ENCODE data around the gene CUL5.
A peak's percentile ranks its signal among the peaks of the same experiment; 100 is the strongest.

CUL5 gene

DNA sequence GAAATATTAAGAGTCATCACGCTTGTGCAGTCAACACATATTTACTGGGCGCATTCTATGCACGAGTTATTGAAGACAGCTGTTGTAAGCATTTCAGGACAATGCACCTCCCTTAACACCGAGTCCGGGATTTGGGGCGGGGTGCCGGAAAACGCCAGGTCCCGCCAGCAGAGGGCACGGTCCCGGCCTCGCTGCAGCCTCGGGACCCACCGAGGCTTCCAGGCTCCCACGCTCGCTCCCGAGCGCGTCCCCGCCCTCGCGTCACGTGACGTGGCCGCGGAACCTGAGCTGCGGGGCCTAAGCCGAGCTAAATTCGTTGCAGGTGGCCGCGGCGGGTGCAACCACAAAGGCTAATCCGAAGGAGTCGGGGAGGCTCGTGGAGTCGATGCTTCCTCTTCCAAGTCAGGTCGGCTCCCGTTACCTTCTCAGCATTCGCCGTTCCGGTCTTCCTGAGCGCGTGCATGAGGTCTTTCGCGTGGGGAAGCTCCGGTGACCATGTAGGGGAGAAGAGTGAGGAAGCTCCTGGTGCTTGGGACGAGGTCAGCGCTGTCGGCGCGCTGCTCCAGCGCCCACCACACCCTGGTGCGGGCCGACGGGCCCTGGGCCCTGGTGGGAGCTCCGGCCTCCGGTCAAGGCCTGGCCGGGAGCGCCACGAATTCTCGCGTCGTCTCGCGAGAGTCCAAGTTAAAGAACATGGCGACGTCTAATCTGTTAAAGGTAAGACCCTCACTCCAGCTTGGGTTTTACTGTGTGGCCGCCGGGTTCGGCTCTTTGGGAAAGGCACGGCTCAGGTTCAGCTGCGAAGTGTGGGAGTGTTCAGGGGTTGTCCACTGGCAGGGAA lies at the start of gene CUL5:
TSS of gene CUL5 (plus strand) at position 243 of the 841 bp plus-strand sequence. CDS start at position 694, 451 bp downstream.
- peak; percentile 95 for DNase-seq (ENCODE audit: low spot score)

DNA sequence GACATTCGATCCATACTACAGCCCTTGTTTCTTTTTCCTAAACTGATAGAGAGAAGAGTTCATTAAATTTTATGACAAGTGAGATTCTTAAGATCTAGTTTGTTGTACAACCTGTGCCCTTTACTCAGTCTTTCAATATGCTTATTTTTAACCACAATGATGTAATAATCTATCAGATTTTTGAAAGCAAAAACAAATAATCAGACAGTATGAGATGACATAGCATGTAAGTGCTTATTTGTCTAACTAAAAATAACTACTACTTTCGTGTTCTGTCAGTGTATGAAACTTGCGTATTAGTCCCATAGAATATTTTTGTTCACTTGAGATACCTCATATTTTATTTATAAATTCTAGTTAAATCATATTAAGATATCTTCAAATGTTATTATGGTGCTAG lies 47.2 kb upstream of the CUL5 start:
- DNase-seq (ENCODE audit: low spot score) = no peak

- DNase-seq (ENCODE audit: low spot score) = no peak
Observed at GRCh38 chr11:107962181-107962580, 46.5 kb upstream of the CUL5 start.

- no peak for DNase-seq (ENCODE audit: low spot score)
Observed at GRCh38 chr11:107963091-107963490, 45.6 kb upstream of the CUL5 start.

DNA sequence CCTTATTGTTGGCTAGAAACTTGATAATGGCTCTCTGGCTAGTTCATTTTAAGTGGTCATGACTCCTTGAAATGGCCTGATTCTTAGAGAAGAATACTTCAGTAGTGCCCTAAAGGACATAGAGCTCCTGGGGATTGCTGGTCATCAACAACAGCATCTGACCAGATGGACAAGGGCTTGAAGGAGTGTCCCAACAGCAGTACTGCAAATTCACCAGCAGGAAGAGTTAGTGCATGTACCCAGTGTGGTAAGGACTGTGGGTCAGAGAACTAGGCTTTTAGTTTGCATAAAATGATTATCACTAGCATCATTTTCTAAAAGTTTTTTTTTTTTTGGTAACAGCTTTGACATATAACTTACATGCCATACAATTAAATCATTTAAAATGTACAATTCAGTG lies 39.5 kb upstream of the CUL5 start:
- DNase-seq (ENCODE audit: low spot score) = no peak

DNA sequence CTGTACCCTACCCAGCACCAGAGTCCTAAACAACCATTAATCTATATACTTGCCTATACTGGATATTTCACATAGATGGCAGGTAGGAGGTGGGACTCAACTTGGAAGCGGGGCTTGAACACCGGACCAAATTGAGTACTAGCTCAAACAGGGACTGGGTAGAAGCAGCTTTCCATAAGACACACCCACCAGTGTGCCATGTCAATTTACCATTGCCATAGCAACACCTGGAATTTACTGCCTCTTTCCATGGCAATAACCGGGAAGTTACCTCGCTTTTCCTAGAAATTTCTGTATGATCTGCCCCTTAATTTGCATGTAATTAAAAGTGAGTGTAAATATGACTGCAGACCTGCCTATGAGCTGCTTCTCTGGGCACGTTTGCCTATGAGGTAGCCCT lies 38.6 kb upstream of the CUL5 start:
- no peak for DNase-seq (ENCODE audit: low spot score)

GRCh38 chr11:107973641-107974040 lies 35.1 kb upstream of the CUL5 start:
- DNase-seq (ENCODE audit: low spot score) = no peak

- no peak for DNase-seq (ENCODE audit: low spot score)
Observed at GRCh38 chr11:107988397-107989158, 20.1 kb upstream of the CUL5 start.

DNA sequence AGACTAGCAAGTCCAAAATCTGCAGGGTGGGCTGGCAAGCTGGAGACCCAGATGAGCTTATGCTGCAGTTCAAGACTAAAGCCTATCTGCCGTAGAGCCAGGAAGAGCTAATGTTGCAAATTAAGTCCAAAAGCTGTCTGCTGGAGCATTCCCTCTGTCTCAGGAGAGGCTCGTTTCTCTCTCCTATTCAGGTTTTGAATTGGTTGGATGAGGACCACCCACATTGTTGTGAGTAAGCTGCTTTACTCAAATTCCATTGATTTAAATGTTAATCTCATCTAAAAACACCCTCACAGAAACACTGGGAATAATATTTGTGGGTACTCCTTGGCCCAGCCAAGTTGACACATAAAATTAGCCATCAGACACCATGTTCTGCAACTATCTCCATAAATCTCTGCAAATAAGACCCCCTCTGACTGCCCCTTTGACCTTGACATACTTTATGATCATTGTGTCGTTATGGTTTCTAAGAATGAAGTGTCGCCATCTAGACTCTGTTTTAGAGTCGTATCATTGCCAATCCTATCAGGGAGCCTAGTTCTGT lies 16.8 kb upstream of the CUL5 start:
- DNase-seq (ENCODE audit: low spot score) = no peak

GRCh38 chr11:107996006-107996776 lies 12.5 kb upstream of the CUL5 start:
- DNase-seq (ENCODE audit: low spot score) = no peak

GRCh38 chr11:107998761-107999160 lies 9.9 kb upstream of the CUL5 start:
- no peak for DNase-seq (ENCODE audit: low spot score)

DNA sequence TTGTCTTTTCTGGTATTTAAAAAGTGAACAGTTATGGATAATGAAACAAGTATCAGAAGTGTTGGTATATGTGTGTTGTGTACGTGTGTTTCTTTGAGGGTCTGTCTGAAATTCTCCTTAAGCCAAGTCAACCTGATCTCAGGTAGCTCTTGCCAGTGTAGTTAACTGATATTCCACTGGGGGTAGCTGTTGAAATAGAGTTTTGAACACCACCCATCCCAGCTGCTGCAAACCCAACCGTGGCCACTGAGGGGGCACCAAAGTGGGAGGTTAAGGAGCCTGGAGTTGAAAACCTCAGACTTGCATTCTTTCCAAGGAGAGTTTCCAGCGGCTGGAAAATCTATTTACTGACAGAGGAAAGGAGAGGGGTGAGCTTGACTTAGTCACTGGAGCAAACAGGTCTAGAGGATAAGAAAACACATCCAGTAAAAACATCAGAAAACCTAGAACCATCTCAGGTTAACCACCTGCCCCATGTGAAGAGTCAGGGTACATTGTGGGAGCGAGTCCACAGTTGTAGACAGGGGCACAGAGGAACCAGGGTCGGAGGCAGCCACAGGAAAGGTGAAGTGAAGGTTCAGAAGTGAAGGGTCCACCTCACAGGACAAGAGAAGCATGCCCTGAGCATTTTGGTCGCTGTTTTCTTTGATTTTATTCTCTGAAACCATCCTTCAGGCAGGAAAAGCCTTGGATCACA lies 8.8 kb upstream of the CUL5 start:
- DNase-seq (ENCODE audit: low spot score) = peak; percentile 44

DNA sequence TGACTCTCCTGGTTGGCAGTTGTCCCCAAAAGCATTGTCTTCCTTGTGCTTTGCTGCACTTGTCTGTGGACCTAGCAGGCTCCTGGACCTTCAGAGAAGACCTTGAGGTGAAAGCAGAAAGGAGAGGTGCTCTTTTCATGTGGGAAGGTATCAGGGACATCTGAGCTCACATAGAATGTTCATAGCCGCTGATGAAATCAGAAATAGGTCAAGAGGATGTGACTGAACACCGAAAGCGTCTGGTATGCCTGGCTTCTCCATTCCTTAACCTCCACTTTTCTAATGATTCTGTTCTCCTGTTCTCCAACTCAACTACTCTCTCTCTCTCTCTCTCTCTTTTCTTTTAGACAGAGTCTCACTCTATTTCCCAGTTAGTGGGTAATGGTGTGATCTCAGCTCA lies 6.2 kb upstream of the CUL5 start:
- no peak for DNase-seq (ENCODE audit: low spot score)

DNA sequence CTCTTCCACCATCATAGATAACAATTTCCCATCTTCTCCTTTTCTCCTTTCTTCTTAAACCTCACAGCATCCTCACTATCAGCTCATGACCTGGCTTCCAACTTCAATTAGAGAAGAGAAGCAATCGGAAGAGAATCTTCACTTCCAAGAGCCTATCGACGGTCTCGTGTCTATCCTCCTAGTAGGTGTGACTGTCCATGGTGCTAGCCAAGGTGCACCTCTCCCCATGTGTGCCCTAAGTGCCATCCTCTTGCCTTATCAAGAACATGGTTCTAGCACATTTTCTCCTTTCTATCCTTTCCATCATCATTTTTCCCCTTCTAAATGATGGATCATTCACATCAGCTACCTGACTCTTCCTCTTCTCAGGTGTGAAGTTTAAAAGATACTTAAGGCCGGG lies 5.1 kb upstream of the CUL5 start:
- DNase-seq (ENCODE audit: low spot score) = no peak

GRCh38 chr11:108007819-108008218 lies 879 bp upstream of the CUL5 start:
- DNase-seq (ENCODE audit: low spot score) = no peak

- no peak for DNase-seq (ENCODE audit: low spot score)
Observed at GRCh38 chr11:108009497-108010370, 1.0 kb downstream of the CUL5 start.

DNA sequence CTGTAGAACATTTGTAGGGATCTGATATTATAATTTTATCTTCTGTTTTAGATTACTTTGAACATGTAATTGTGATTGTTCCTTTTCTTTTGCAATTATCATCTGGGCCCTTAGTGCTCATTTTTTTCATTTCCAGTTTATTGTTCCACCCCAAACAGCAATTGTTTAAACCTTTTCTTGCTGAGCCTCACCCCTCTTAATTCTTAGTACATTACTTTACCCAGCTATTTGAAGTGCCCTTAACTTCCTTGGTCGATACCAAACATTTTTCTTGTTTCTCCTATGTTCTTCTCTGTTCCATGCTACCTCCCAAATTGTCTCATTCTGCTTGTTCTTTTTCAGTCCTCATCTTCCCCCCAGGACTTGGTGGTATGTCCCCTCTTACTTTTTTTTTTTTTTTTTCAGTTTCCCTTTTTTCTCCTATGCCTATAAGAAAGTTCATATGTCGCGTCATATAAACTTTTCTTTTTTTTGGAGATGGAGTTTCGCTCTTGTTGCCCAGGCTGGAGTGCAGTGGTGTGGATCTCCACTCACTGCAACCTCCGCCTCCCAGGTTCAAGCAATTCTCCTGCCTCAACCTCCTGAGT lies 3.5 kb downstream of the CUL5 start:
- DNase-seq (ENCODE audit: low spot score) = no peak

GRCh38 chr11:108016647-108017046 lies 7.9 kb downstream of the CUL5 start:
- DNase-seq (ENCODE audit: low spot score) = no peak

GRCh38 chr11:108018708-108019107 lies 10.0 kb downstream of the CUL5 start:
- no peak for DNase-seq (ENCODE audit: low spot score)

DNA sequence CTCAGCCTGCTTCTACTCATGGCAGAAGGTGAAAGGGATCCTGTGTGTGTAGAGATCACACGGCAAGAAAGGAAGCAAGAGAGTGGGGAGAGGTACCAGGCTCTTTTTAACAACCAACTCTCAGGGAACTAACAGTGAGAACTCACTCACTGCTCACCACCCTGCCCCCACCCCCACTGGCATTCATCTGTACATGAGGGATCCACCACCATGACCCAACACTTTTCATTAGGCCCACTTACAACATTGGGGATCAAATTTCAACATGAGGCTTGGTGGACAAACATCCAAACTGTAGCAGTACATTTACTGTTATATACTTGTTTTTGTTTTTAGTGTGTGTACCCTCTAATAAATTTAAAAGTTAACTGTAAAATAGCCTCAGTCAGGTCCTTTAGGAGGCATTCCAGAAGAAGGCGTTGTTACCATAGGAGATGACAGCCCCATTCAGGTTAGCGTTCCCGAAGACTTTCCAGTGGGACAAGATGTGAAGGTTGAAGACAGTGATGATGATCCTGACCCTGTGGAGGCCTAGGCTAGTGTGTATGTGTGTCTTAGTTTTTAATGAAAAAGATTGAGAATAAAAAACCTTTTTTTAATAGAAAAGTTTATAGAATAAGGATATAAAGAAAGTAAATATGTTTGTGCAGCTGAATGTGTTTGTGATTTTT lies 11.3 kb downstream of the CUL5 start:
- no peak for DNase-seq (ENCODE audit: low spot score)
